Measurements from ENCODE around the gene TTLL8.

Gene TTLL8

DNA sequence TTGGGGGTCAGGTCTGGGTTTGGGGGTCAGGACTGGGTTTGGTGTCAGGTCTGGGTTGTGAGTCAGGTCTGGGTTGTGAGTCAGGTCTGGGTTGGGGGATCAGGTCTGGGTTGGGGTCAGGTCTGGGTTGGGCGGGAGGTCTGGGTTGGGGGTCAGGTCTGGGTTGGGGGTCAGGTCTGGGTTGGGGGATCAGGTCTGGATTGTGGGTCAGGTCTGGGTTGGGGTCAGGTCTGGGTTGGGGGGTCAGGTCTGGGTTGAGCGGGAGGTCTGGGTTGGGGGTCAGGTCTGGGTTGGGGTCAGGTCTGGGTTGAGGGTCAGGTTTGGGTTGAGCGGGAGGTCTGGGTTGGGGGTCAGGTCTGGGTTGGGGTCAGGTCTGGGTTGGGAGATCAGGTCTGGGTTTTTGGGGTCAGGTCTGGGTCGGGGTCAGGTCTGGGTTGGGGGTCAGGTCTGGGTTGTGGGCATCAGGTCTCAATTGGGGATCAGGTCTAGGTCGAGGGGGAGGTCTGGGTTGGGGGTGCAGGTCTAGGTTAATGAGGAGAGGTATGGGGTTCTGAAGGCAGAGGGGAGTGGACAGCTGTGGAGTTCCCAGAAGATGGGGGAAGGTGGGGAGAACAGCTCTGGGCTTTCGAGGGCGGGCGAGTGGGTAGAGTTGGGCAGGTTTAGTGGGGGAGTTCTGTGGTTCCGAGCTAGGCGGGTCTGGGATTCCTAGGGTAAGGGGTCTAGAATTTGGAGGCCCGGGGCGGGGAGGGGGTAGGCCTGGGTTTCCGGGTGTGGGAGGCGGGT is 629 bp downstream of the TTLL8 start:
- DNase-seq (ENCODE audit: extremely low read depth, low read depth) = no peak
- TF ChIP-seq CTCF (IDR thresholded peaks at IDR 0.05; ENCODE audit: low read depth, low read length, missing control alignments) = no peak
- H3K4me3 ChIP-seq (replicated peaks; ENCODE audit: low read depth, low read length) = no peak overlapping the region

GRCh38 chr22:50056214-50056972 is 1.7 kb downstream of the TTLL8 start:
- H3K4me3 ChIP-seq (replicated peaks; ENCODE audit: low read depth, low read length) = no peak overlapping the region
- DNase-seq (ENCODE audit: extremely low read depth, low read depth) = no peak
- no peak for TF ChIP-seq CTCF (IDR thresholded peaks at IDR 0.05; ENCODE audit: low read depth, low read length, missing control alignments)

- DNase-seq (ENCODE audit: extremely low read depth, low read depth) = no peak
- no peak for TF ChIP-seq CTCF (IDR thresholded peaks at IDR 0.05; ENCODE audit: low read depth, low read length, missing control alignments)
- no peak overlapping the region for H3K4me3 ChIP-seq (replicated peaks; ENCODE audit: low read depth, low read length)
Measured at GRCh38 chr22:50053861-50054260, 4.2 kb downstream of the TTLL8 start.

- no peak for TF ChIP-seq CTCF (IDR thresholded peaks at IDR 0.05; ENCODE audit: low read depth, low read length, missing control alignments)
- H3K4me3 ChIP-seq (replicated peaks; ENCODE audit: low read depth, low read length) = no peak overlapping the region
- no peak for DNase-seq (ENCODE audit: extremely low read depth, low read depth)
Measured at GRCh38 chr22:50051930-50052329, 6.2 kb downstream of the TTLL8 start.

DNA sequence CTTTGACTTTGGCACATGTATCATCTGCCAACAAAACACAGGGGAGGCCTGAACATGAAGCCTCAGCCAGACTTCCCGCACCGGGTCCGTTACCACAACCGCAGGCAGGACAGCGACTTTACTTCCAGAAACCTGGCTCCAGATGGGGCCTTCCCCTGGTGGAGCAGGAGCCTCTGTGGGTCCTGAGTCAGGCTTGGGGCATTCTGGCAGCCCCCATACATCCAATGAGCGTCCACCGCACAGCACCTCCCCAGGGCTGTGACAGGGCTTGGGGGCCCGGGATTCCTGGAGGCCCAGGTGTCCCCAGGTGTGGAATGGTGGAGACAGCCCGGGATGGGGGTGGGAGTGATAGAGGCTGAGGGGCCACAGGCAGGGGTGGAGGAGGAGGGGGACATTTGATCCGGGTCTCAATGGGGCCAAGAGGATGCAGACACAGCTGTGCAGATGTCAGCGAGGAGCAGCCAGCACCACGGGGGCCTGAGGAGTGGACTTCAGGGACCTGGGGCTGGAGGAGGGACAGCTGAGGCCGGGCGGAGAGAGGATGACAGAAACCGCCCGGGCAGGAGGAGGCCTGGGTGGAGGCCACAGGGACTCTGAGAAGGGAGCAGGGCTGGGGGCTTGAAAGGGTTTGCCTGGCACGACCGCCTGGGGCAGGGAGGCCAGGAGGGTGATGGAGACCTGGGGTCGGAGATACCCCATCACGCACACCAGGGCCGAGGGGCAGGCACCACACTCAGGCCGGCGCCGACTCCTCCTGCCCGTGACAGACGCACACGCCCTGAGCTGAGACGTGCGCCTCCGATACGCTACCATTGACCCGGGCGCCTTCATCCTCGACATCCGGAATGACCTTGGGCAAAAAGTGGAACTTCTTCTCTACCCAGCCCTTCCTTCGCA is 8.6 kb downstream of the TTLL8 start:
- no peak for DNase-seq (ENCODE audit: extremely low read depth, low read depth)
- TF ChIP-seq CTCF (IDR thresholded peaks at IDR 0.05; ENCODE audit: low read depth, low read length, missing control alignments) = no peak

DNA sequence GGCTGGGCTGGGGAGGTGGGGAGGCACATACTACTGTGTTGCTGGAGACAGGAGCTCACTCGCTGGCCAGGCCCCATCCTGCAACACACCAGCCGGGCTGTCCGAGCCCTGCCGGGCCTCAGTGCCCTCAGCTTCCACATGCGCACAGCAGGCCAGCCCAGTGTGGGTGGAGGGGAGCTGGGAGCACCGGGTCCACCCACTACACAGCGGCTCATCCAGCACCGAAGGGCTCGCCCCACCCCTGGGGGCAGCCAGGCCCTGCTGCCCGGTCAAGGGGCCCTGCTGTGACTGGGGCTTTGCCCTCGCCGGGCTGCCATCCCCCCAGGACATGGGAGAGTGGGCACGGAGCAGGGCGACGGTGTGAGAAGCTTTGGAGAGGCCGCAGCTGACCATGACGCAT is 9.3 kb downstream of the TTLL8 start:
- TF ChIP-seq CTCF (IDR thresholded peaks at IDR 0.05; ENCODE audit: low read depth, low read length, missing control alignments) = no peak
- H3K4me3 ChIP-seq (replicated peaks; ENCODE audit: low read depth, low read length) = no peak overlapping the region
- no peak for DNase-seq (ENCODE audit: extremely low read depth, low read depth)

More for the DNA sequence above, 8.6 kb downstream of the TTLL8 start:
- H3K4me3 ChIP-seq (replicated peaks; ENCODE audit: low read depth, low read length) = no peak overlapping the region

Measured in HFF-Myc (cell line).